ENCODE measurements around the gene CLOCK. TPM values are rescaled to one million over a fixed set of nuclear protein-coding genes. Genes with fewer than 3 reads are reported as not detected.

CLOCK gene
- total RNA-seq, 2 donors from 2014 or later: 9.9 to 16.3 TPM

GRCh38 chr4:55549888-55550287 is 3.2 kb upstream of the CLOCK start:
- ATAC-seq (replicated peaks): peak; percentile 68
- H3K36me3 Mint-ChIP-seq (ENCODE audit: low read depth): no peaks in the 10 kb centered on the region
- peak overlapping the region; percentile 55 for H3K27ac Mint-ChIP-seq
- H3K4me1 Mint-ChIP-seq: peaks cover 17% of the 10 kb centered on the region
- peak overlapping the region; percentile 92 for H3K4me3 Mint-ChIP-seq
- H3K27me3 Mint-ChIP-seq: no peaks in the 10 kb centered on the region
- no peaks in the 10 kb centered on the region for H3K9me3 Mint-ChIP-seq

- Mint-ChIP-seq H3K36me3 (ENCODE audit: low read depth) (no peaks in the 10 kb centered on the region), H3K4me3 (peak overlapping the region; percentile 92), H3K27ac (no peak overlapping the region), H3K9me3 (no peaks in the 10 kb centered on the region), H3K27me3 (no peaks in the 10 kb centered on the region), H3K4me1 (peaks cover 29% of the 10 kb centered on the region)
- no peak for ATAC-seq (replicated peaks)
Observed at GRCh38 chr4:55547918-55548317, 1.2 kb upstream of the CLOCK start.

- H3K4me3 Mint-ChIP-seq: peak overlapping the region; percentile 92
Observed at GRCh38 chr4:55547466-55547770, 709 bp upstream of the CLOCK start.

GRCh38 chr4:55546506-55546755 is 278 bp downstream of the CLOCK start:
- Mint-ChIP-seq H3K9me3 (no peaks in the 10 kb centered on the region), H3K27ac (peak overlapping the region; percentile 78)

More at GRCh38 chr4:55547466-55547770, 709 bp upstream of the CLOCK start:
- no peak for ATAC-seq (replicated peaks)
- Mint-ChIP-seq H3K36me3 (ENCODE audit: low read depth) (no peaks in the 10 kb centered on the region), H3K4me1 (peaks cover 29% of the 10 kb centered on the region), H3K27me3 (no peaks in the 10 kb centered on the region), H3K9me3 (no peaks in the 10 kb centered on the region), H3K27ac (peak overlapping the region; percentile 78)

GRCh38 chr4:55545641-55546505 is 836 bp downstream of the CLOCK start:
- Mint-ChIP-seq H3K9me3 (no peaks in the 10 kb centered on the region), H3K36me3 (ENCODE audit: low read depth) (no peaks in the 10 kb centered on the region), H3K4me3 (peak overlapping the region; percentile 92), H3K27ac (peak overlapping the region; percentile 80), H3K4me1 (peaks cover 29% of the 10 kb centered on the region), H3K27me3 (no peaks in the 10 kb centered on the region)
- peak; percentile 49 for ATAC-seq (replicated peaks)

More at GRCh38 chr4:55546506-55546755, 278 bp downstream of the CLOCK start:
- Mint-ChIP-seq H3K36me3 (ENCODE audit: low read depth) (no peaks in the 10 kb centered on the region), H3K4me1 (peaks cover 29% of the 10 kb centered on the region), H3K27me3 (no peaks in the 10 kb centered on the region), H3K4me3 (peak overlapping the region; percentile 92)
- peak; percentile 62 for ATAC-seq (replicated peaks)

- ATAC-seq (replicated peaks): no peak
- H3K36me3 Mint-ChIP-seq (ENCODE audit: low read depth): no peaks in the 10 kb centered on the region
- H3K4me3 Mint-ChIP-seq: peak overlapping the region; percentile 92
- H3K27me3 Mint-ChIP-seq: no peaks in the 10 kb centered on the region
- H3K4me1 Mint-ChIP-seq: peaks cover 24% of the 10 kb centered on the region
- H3K27ac Mint-ChIP-seq: peak overlapping the region; percentile 80
- H3K9me3 Mint-ChIP-seq: no peaks in the 10 kb centered on the region
Observed at GRCh38 chr4:55545151-55545550, 1.6 kb downstream of the CLOCK start.

GRCh38 chr4:55543858-55544257 is 2.9 kb downstream of the CLOCK start:
- H3K4me1 Mint-ChIP-seq: peaks cover 12% of the 10 kb centered on the region
- H3K27ac Mint-ChIP-seq: peak overlapping the region; percentile 43
- no peaks in the 10 kb centered on the region for H3K9me3 Mint-ChIP-seq
- H3K4me3 Mint-ChIP-seq: peak overlapping the region; percentile 92
- ATAC-seq (replicated peaks): no peak
- no peaks in the 10 kb centered on the region for H3K27me3 Mint-ChIP-seq
- H3K36me3 Mint-ChIP-seq (ENCODE audit: low read depth): no peaks in the 10 kb centered on the region

GRCh38 chr4:55540271-55540670 is 6.4 kb downstream of the CLOCK start:
- H3K9me3 Mint-ChIP-seq: no peaks in the 10 kb centered on the region

GRCh38 chr4:55539658-55540057 is 7.1 kb downstream of the CLOCK start:
- Mint-ChIP-seq H3K36me3 (ENCODE audit: low read depth) (peaks cover 1% of the 10 kb centered on the region), H3K4me3 (no peak overlapping the region), H3K27ac (no peak overlapping the region), H3K4me1 (peaks cover 21% of the 10 kb centered on the region), H3K27me3 (no peaks in the 10 kb centered on the region), H3K9me3 (no peaks in the 10 kb centered on the region)
- ATAC-seq (replicated peaks): no peak

More at GRCh38 chr4:55540271-55540670, 6.4 kb downstream of the CLOCK start:
- Mint-ChIP-seq H3K36me3 (ENCODE audit: low read depth) (no peaks in the 10 kb centered on the region), H3K4me3 (no peak overlapping the region), H3K4me1 (peaks cover 24% of the 10 kb centered on the region), H3K27me3 (no peaks in the 10 kb centered on the region), H3K27ac (no peak overlapping the region)
- no peak for ATAC-seq (replicated peaks)

- Mint-ChIP-seq H3K27ac (peak overlapping the region; percentile 4), H3K4me3 (peak overlapping the region; percentile 21), H3K27me3 (no peaks in the 10 kb centered on the region), H3K9me3 (no peaks in the 10 kb centered on the region), H3K36me3 (ENCODE audit: low read depth) (peaks cover 11% of the 10 kb centered on the region), H3K4me1 (peaks cover 12% of the 10 kb centered on the region)
- ATAC-seq (replicated peaks): no peak
Observed at GRCh38 chr4:55538531-55538930, 8.2 kb downstream of the CLOCK start.

GRCh38 chr4:55534306-55534705 is 12.4 kb downstream of the CLOCK start:
- Mint-ChIP-seq H3K27ac (no peak overlapping the region), H3K9me3 (peaks cover 4% of the 10 kb centered on the region), H3K4me3 (no peak overlapping the region), H3K36me3 (ENCODE audit: low read depth) (peaks cover 38% of the 10 kb centered on the region), H3K27me3 (no peaks in the 10 kb centered on the region), H3K4me1 (peaks cover 17% of the 10 kb centered on the region)
- ATAC-seq (replicated peaks): no peak

GRCh38 chr4:55530691-55531090 is 16.0 kb downstream of the CLOCK start:
- Mint-ChIP-seq H3K4me3 (no peak overlapping the region), H3K36me3 (ENCODE audit: low read depth) (peaks cover 47% of the 10 kb centered on the region), H3K9me3 (peaks cover 4% of the 10 kb centered on the region), H3K4me1 (peaks cover 14% of the 10 kb centered on the region), H3K27me3 (no peaks in the 10 kb centered on the region), H3K27ac (no peak overlapping the region)
- no peak for ATAC-seq (replicated peaks)

- H3K9me3 Mint-ChIP-seq: peaks cover 4% of the 10 kb centered on the region
- no peaks in the 10 kb centered on the region for H3K27me3 Mint-ChIP-seq
- H3K4me3 Mint-ChIP-seq: no peak overlapping the region
- ATAC-seq (replicated peaks): no peak
- H3K36me3 Mint-ChIP-seq (ENCODE audit: low read depth): peaks cover 47% of the 10 kb centered on the region
- H3K4me1 Mint-ChIP-seq: peaks cover 14% of the 10 kb centered on the region
- no peak overlapping the region for H3K27ac Mint-ChIP-seq
Observed at GRCh38 chr4:55530167-55530566, 16.5 kb downstream of the CLOCK start.

GRCh38 chr4:55528491-55528890 is 18.2 kb downstream of the CLOCK start:
- no peak for ATAC-seq (replicated peaks)
- Mint-ChIP-seq H3K27ac (no peak overlapping the region), H3K9me3 (peaks cover 4% of the 10 kb centered on the region), H3K27me3 (no peaks in the 10 kb centered on the region), H3K36me3 (ENCODE audit: low read depth) (peaks cover 36% of the 10 kb centered on the region), H3K4me1 (peaks cover 14% of the 10 kb centered on the region), H3K4me3 (no peak overlapping the region)

GRCh38 chr4:55524844-55525571 is 21.7 kb downstream of the CLOCK start:
- no peak overlapping the region for H3K4me3 Mint-ChIP-seq
- H3K27ac Mint-ChIP-seq: no peak overlapping the region
- peaks cover 8% of the 10 kb centered on the region for H3K4me1 Mint-ChIP-seq
- peaks cover 14% of the 10 kb centered on the region for H3K36me3 Mint-ChIP-seq (ENCODE audit: low read depth)
- H3K9me3 Mint-ChIP-seq: no peaks in the 10 kb centered on the region
- no peak for ATAC-seq (replicated peaks)
- H3K27me3 Mint-ChIP-seq: no peaks in the 10 kb centered on the region

All from activated T-helper 17 cell treated with anti-CD3 and anti-CD28 coated beads, Interleukin-2, amount 50 U/mL, for 72 hours (primary cell).